Measurements from ENCODE around the gene PI4K2A.
A peak's percentile ranks its signal among the peaks of the same experiment; 100 is the strongest.
"Not testable (repeated sequence)": the region's sequence is repeated elsewhere in the genome, so short reads cannot be mapped to it uniquely, and the experiment has no call there.

PI4K2A gene

DNA sequence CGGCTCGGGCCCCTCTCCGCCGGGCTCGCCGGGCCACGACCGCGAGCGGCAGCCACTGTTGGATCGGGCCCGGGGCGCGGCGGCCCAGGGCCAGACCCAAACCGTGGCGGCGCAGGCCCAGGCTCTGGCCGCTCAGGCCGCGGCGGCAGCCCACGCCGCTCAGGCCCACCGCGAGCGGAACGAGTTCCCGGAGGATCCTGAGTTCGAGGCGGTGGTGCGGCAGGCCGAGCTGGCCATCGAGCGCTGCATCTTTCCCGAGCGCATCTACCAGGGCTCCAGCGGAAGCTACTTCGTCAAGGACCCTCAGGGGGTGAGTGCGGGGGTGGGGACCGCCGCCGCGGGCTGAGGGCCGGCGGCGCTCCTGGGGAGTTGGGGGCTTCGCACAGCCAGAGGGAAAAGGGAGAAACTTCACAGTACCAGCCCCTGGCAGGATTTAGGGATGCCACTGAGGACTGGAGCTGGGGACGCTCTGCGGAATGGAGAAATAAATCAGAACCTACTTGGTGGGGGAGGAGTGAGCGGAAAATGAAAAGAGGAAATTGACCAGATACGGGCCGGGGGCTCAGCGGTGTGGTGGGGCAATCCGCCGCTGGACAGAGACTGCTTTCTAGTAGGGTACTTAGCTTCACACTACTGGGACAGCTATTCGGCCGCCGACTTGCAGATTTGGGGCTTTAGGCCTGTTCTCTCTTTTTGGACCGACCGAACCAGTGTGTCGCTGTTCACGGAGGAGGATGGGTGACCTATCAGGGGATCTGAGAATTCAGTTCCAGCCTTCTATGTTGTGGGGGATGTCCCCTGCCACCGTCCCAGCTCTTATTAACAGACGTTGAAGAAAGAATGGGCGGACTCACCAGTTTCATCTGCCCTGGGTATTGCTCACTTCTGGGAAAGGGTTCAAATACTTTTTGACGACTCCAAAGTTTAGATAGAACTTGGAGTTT, 669 bp downstream of the PI4K2A start:
- TF ChIP-seq, protein P1, sequence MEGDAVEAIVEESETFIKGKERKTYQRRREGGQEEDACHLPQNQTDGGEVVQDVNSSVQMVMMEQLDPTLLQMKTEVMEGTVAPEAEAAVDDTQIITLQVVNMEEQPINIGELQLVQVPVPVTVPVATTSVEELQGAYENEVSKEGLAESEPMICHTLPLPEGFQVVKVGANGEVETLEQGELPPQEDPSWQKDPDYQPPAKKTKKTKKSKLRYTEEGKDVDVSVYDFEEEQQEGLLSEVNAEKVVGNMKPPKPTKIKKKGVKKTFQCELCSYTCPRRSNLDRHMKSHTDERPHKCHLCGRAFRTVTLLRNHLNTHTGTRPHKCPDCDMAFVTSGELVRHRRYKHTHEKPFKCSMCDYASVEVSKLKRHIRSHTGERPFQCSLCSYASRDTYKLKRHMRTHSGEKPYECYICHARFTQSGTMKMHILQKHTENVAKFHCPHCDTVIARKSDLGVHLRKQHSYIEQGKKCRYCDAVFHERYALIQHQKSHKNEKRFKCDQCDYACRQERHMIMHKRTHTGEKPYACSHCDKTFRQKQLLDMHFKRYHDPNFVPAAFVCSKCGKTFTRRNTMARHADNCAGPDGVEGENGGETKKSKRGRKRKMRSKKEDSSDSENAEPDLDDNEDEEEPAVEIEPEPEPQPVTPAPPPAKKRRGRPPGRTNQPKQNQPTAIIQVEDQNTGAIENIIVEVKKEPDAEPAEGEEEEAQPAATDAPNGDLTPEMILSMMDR (conservative IDR thresholded peaks at IDR 0.05; ENCODE audit: control insufficient read depth, insufficient read depth, low read depth, low read length): no peak
- DNase-seq (ENCODE audit: low read depth): peak; percentile 75
- H3K4me3 ChIP-seq (ENCODE audit: control insufficient read depth, low read depth, low read length): peak overlapping the region; percentile 88

DNA sequence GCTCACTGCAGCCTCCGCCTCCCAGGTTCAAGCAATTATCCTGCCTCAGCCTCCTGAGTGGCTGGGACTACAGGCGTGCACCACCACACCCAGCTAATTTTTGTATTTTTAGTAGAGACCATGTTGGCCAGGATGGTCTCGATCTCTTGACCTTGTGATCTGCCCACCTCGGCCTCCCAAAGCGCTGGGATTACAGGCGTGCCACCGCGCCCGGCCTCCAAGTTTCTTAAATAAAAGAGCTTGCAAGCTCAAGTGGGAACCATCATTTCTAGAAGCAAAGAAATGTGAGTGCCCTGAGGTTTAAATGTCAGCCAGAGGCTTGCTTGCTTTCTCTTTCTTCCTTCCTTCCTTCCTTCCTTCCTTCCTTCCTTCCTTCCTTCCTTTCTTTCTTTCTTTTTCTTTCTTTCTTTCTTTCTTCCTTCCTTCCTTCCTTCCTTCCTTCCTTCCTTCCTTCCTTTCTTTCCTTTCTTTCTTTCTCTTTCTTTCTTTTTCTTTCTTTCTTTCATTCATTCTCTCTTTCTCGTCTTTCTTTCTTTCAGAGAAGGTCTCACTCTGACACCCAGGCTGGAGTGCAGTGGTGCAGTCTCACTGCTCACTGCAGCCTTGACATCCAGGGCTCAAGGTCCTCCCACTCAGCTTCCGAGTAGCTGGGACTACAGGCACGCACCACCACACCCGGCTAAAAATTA, 2.1 kb downstream of the PI4K2A start:
- not testable (repeated sequence) for H3K4me3 ChIP-seq (ENCODE audit: control insufficient read depth, low read depth, low read length)

DNA sequence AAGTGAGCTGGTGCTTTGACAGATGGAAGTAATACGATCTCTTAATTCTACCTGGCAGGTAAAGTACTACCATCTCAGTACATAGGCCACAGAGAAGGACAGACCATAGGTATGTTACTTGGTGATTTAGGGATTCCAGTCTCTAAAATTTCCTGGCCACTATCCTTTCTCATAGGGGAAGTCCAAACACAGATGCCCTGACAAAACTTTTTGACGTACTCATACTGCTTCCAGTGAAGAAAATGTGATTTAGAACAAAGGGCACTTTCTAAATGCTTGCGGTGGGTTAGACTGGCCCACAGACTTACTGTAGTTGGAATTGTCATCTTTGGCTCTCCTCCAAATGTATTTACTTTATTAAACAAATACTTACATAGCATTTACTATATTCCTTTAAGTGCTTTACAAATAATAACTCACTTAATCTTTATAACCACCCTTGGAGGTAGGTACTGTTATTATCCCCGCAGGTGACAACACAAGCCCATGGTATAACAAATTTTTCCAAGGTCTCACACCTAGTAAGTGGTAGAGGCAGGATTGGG, 3.0 kb downstream of the PI4K2A start:
- no peak overlapping the region for H3K4me3 ChIP-seq (ENCODE audit: control insufficient read depth, low read depth, low read length)
- TF ChIP-seq, protein P1 (conservative IDR thresholded peaks at IDR 0.05; ENCODE audit: control insufficient read depth, insufficient read depth, low read depth, low read length): no peak
- no peak for DNase-seq (ENCODE audit: low read depth)

More for the DNA sequence above, 2.1 kb downstream of the PI4K2A start:
- DNase-seq (ENCODE audit: low read depth): not testable (repeated sequence)

DNA sequence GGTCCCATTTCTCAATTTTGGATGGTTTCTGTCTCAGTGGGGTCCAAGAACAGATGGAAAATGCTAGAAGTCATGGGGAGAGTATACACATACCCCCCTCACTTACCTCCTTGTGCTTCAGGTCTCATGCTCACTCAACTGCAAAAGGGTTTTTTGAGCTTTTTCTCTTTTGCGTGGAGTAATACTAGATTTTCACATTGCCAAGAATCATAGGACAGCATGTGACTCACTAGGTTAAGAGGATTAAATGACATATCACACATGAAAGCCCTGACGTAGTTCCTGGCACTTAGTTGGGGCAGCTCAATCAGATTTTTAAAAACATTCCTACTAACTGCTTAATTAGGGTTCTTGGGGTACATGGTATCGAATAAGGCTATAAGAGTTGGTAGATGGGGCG, 4.5 kb downstream of the PI4K2A start:
- DNase-seq (ENCODE audit: low read depth): no peak
- TF ChIP-seq, protein P1 (conservative IDR thresholded peaks at IDR 0.05; ENCODE audit: control insufficient read depth, insufficient read depth, low read depth, low read length): no peak
- no peak overlapping the region for H3K4me3 ChIP-seq (ENCODE audit: control insufficient read depth, low read depth, low read length)

DNA sequence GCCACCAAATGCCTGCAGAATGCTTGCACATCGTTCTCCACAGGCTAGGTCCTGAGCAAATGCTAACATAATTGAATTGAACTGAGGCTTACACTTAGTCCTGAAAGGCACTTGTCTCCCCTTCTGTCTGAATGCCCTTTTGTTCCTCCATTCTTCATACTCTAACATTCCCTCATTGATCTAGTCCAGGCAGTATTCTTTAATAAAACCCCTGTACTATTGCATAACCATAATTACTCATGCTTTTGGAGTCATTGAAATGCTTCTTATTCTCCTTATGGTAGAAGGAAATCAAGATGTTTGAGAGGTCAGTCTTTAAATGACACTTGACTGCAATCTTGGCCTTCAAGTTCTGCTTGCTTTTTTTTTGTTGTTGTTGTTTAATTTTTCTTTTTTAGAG, 7.1 kb downstream of the PI4K2A start:
- DNase-seq (ENCODE audit: low read depth): peak; percentile 77
- TF ChIP-seq, protein P1 (conservative IDR thresholded peaks at IDR 0.05; ENCODE audit: control insufficient read depth, insufficient read depth, low read depth, low read length): no peak
- no peak overlapping the region for H3K4me3 ChIP-seq (ENCODE audit: control insufficient read depth, low read depth, low read length)

DNA sequence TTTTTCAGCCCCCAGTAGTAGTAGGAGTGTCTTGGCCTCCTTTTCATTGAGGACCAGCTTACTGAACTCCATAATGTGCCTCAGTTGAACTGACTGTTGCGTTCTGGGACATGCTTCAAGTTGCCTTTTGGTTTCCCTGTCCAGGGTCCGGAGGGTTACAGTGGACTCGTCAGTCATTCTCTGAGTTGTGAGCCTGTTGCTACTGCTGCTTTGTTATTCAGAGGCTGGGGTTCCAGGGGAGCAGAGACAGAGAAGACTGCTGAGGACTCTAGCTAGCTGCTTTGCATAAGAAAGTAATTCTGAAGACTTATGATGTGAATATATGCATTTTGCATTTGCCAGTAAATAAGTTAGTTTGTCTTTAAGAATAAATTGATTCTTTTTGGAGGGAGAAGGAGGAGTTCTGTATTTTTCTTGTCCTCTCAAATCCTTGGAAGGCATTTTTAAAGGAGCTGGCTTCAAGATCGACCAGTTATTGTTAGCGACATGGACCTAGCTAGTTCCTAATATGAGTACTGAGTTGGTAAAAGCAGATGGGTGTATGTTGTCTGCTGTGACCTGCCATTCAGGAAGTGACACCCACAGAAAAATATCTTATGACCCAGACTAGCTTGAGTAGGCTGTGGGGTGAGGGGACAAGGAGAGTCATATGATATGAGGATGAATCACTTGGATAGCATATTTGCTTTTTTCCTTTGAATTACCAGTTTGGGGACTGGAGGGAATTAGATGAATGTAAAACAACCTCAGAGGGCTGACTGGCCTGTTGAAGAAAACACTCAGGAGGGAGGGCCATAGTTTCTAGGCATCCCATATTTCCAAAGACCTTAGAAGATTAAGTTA, 8.3 kb downstream of the PI4K2A start:
- no peak overlapping the region for H3K4me3 ChIP-seq (ENCODE audit: control insufficient read depth, low read depth, low read length)
- peak; percentile 97 for DNase-seq (ENCODE audit: low read depth)
- TF ChIP-seq, protein P1 (conservative IDR thresholded peaks at IDR 0.05; ENCODE audit: control insufficient read depth, insufficient read depth, low read depth, low read length): no peak

DNA sequence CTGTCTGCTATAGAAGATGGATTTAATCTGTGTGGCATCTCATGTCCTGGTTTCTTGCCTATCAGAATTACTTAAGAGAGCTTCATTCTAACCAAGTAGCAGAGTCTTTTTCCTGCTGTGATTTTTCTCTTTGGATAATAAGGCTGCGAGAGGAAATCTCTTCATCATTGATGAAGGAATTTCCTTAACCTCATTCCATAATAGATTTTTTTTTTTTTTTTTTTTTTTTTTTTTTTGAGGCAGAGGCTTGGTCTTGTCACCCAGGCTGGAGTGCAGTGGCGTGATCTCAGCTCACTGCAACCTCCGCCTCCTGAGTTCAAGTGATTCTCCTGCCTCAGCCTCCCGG, 8.9 kb downstream of the PI4K2A start:
- H3K4me3 ChIP-seq (ENCODE audit: control insufficient read depth, low read depth, low read length); DNase-seq (ENCODE audit: low read depth): not testable (repeated sequence)

Data from fibroblast of mammary gland (primary cell).